Activated CD4-positive, alpha-beta T cell treated with anti-CD3 and anti-CD28 coated beads, Interleukin-2, amount 50 U/mL, for 4 hours (primary cell): Measurements from ENCODE around the gene PPM1K.

Source experiments
- DNase-seq, 2 experiments: peaks; one replicate each; pipeline ENCODE4 v3.0.0-alpha.2; 2020

Gene PPM1K

GRCh38 chr4:88276952-88277710, 7.2 kb downstream of the PPM1K start:
- DNase-seq, result no peak

DNA sequence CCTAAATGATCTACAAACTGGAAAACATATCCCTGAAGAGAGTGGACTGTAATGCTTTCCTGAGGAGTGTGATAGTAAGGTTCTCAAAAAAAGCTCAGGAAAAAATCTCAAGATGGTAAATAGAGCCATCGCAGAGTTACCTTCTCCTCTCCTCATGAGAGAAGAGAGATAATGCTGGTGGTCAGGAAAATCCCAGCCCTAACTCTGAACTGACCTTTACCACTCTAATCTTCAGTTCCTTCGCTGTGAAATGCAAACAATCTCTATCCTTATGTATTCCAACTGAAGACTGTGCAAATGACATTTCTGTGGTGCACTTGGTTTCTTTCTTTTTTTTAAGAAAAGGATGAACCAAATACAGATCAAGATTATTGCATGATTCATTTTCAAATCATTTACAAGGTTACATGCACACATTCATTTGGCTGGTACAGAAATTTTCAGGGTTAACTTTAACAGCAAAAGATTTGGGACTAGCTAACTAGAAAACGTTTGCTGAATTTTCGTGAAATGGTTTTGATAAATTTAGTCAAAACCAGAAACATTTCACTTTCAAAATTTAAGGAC, 8.3 kb downstream of the PPM1K start:
- DNase-seq, result no peak

GRCh38 chr4:88275516-88275915, 8.8 kb downstream of the PPM1K start:
- DNase-seq, result no peak

GRCh38 chr4:88268913-88269312, 15.4 kb downstream of the PPM1K start:
- DNase-seq, result no peak

DNA sequence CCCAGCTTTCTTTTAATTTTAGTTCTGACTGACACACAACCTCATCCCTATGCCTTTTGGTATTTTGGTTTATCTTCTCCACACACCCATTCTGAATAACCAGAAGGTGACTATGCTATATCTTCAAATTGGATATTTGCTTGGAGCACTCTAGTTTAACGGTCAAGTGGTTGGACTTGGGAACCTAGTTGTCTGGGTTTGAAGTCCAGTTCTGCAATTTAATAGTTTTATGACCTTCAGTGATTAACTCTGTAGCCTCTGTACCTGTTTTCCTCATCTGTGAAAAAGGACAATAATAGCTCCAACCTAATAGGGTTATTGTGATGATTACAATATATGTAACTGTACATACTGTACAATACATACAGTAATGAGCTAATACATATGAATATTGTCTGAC, 20.0 kb downstream of the PPM1K start:
- no peak for DNase-seq

DNA sequence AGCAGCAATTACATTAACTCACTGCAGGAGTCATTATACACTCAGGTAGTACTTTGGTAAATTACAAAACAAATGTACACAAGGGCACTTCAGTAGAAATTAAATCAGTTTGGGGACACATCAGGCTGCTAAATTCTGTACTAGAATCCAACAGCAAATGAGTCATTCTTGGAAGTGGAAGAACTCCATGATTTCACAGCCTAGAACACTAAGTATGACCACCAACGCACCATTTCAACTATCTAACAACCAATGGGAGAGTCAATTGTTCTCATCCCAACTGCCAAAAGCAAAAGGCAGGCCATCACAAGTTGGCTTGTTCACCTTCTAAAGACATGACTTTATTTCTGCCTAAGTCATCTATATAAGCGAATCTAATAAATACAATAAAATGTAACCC, 26.6 kb downstream of the PPM1K start:
- no peak for DNase-seq

- no peak for DNase-seq
These were observed 29.2 kb downstream of the PPM1K start for GRCh38 chr4:88255111-88255510.

- no peak for DNase-seq
These were observed 32.4 kb downstream of the PPM1K start for GRCh38 chr4:88251924-88252323.

- no peak for DNase-seq
These were observed 37.2 kb downstream of the PPM1K start for GRCh38 chr4:88247148-88247547.

DNA sequence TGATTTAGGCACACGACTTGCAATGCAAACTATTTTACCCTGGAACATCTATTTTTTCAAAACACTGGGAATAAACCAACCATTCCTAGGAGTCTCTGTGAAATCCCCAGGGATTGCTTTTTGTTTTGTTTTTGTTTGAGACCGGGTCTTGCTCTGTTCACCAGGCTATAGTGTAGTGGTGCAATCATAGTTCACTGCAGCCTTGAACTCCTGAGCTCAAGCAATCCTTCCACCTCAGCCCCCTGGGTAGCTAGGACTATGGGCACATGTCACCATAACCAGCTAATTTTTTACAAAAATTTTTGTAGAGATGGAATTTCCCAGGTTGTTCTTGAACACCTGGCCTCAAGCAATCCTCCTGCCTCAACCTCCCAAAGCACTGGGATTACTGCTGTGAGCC, 37.8 kb downstream of the PPM1K start:
- no peak for DNase-seq

- no peak for DNase-seq
These were observed 39.4 kb downstream of the PPM1K start for GRCh38 chr4:88244816-88245579.

DNA sequence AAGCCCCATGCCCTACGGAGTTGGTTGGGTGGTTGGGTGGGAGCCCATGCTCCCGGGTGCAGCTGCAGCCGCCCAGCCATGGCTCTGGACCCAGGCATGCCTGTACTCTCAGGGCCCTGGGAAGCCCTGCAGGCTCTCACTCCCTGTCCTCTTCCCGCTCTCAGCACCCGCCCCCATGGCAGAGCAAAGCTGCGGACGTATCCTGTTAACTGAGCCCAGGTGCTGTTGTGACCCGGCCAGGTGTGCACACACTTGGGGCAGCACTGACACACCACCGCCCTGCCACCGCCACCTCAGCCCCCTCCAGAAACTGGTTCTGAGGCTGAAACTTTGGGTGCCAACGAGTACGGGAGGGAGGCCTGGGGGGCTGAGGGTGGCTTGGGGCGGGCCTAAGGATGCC, 40.3 kb downstream of the PPM1K start:
- no peak for DNase-seq

GRCh38 chr4:88242144-88242543, 42.2 kb downstream of the PPM1K start:
- no peak for DNase-seq

DNA sequence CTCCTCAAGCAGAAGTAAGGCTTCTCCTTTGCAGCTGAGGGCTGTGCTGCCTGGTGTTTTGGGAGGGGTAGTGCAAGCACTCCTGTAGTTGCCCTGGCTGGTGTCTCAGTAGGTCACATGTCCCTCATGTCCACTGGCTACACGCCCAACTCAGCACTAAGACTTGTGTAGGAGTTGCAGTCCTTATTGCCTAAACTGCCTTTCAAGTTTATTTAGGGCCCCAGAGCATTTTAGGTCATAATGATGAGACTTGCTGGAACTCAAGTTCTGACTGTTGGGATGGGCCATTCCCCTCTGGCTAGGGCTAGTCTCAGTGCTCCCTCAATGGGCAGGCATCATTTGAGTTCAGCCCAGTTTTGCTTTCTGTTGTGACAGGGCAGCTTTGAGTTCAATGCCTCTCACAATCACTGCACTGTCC, 44.1 kb downstream of the PPM1K start:
- no peak for DNase-seq

- no peak for DNase-seq
These were observed 53.2 kb downstream of the PPM1K start for GRCh38 chr4:88230969-88231771.

DNA sequence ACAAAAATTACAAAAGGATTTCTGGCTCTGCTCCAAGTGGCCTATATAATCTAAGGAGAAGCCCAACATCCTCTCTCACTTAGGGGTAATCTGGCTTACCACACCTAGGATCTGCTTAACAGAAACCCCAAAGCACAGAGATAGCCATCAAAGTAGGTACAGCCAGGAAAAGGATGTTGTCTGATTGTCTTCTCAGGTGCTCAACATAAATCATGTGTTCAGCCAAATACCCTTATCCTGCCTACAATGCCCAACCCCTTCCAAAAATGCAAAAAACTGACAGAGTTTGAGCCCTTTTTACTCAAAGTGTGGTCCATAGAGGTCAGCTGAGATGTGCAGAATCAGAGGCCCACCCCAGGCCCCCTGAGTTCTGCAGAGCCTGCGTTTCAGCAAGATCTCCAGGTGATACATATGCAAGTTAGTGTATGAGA, 53.9 kb downstream of the PPM1K start:
- DNase-seq, result no peak

DNA sequence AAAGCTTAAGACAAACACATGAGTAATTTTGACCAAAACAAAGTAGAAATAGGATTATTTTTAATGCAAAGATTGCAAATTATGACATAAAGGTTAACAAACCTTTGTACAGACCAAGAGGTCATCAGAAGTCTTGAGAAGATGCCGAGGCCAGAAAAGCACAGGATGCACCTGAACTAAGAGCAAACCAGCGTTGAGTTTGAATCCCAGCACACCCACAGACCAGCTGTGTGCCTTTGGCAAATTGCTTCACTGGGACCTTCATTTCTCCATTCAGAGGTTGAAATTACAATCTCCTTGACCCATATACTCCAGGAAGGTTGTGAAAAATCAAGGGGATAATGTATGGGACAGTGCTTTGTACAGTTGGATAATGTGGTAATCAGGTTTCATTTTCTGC, 56.6 kb downstream of the PPM1K start:
- no peak for DNase-seq

GRCh38 chr4:88226143-88226542, 58.2 kb downstream of the PPM1K start:
- no peak for DNase-seq

DNA sequence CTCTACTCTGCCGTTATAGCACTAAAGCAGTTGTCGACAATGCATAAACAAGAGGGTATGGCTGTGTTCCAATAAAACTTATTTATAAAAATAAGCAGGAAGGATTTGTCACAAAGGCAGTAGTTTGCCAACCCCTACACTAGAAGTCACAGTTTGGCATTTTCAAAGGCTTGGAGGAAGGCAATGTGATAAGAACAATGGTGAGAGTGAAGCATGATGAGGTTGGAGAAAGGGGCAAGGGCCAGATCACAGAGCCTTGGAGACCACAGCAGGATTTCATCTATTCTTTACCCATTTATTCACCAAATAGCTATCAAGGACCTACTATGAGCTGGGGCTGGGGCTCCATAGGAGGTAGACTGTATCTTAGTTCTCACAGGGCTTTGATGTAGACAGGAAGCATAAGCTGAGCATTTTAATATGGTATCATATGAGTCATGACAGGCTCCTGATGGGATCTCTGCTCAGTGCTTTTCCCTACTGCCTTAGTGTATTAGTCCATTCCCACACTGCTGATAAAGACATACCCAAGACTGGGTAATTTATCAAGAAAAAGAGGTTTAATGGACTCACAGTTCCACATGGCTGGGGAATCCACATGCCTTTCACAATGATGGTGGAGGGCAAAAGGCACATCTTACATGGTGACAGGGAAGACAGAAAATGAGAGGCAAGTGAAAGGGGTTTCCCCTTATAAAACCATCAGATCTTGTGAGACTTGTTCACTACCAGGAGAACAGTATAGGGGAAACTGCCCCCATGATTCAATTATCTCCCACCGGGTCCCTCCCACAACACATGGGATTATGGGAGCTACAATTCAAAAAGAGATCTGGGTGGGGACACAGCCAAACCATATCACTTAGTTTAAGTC, 58.9 kb downstream of the PPM1K start:
- no peak for DNase-seq

DNA sequence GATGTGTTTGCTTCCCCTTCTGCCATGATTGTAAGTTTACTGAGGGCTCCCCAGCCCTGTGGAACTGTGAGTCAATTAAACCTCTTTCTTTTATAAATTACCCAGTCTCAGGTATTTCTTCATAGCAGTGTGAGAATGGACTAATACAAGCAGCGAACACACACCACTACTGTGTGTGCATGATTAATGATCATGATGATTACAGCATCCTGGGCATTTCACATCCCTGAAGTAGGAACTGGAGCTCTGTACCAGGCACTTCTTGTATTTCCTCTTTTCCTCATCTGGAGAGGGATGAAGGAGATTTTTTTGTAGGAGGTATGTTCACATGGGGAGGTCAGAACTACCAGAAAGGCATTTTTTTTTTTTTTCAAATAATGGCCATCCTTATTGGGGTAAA, 60.8 kb downstream of the PPM1K start:
- no peak for DNase-seq

GRCh38 chr4:88219099-88219498, 65.3 kb downstream of the PPM1K start:
- DNase-seq, result no peak

DNA sequence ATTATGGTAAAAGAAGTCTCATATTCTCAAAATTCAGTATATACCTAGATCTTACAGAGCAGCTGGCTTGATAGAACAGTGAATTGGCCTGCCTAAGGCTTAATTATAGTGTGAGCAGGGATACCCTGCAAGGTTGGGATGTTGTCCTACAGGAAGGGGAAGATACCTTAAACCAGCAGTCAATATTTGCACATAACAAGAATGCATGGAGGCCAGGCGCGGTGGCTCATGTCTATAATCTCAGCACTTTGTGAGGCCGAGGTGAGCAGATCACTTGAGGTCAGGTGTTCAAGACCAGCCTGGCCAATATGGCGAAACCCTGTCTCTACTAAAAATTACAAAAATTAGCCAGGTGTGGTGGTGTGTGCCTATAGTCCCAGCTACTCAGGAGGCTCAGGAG, 67.2 kb downstream of the PPM1K start:
- no peak for DNase-seq
